Ovary (tissue), 9 donors: Measurements from ENCODE around the gene KIR3DL1. TPM values are rescaled to one million over a fixed set of nuclear protein-coding genes. Genes with fewer than 3 reads are reported as not detected.

Experiments used
- DNase-seq, 5 donors: peaks; one replicate each; pipeline ENCODE4 v3.0.0-alpha.2; 2019 to 2020
- H3K27ac ChIP-seq, 2 donors: fragments of 200-600 bp; one replicate each; pipeline versions ENCODE4 v1.5.1 to v1.8.0; 2019 to 2022
- H3K27me3 ChIP-seq: fragments of 200-600 bp; one replicate; pipeline ENCODE4 v1.8.0; 2022
- H3K36me3 ChIP-seq: fragments of 200-600 bp; sonication (generic); one replicate; pipeline ENCODE4 v1.5.1; 2019
- H3K4me1 ChIP-seq: one replicate; pipeline ENCODE4 v1.8.1; 2013; ENCODE audit warnings: mild to moderate bottlenecking, moderate library complexity; ENCODE audit not compliant: insufficient read depth
- H3K4me3 ChIP-seq: fragments of 200-600 bp; sonication (generic); one replicate; pipeline ENCODE4 v1.5.1; 2017
- H3K9me3 ChIP-seq, 2 donors: fragments of 200-600 bp in 1 of 2; sonication (generic) in 1 of 2; one replicate each; pipeline versions ENCODE4 v1.5.1 to v1.8.1; 2013 to 2019; ENCODE audit warnings: mild to moderate bottlenecking in 1 of 2, moderate library complexity in 1 of 2
- EP300 ChIP-seq: sonication (generic); formaldehyde crosslinking; IDR thresholded peaks from one replicate; pipeline ENCODE4 v1.6.1; 2017; ENCODE audit warnings: antibody characterized with exemption
- POLR2A ChIP-seq: fragments of 450-650 bp; IDR thresholded peaks from one replicate; pipeline ENCODE4 v1.6.1; 2017; ENCODE audit warnings: antibody characterized with exemption, mild to moderate bottlenecking, moderate library complexity
- WGBS, 3 donors: extraction: QIAGEN DNeasy Blood & Tissue Kit in 1 of 3; methylation state at CpG; one replicate each; pipeline versions ENCODE4 v1.1.5 to v1.1.7; 2013 to 2017; 5-methylcytosine and 5-hydroxymethylcytosine counted together
- intact Hi-C, 4 donors: fragments of 100-400 bp; cut with DNase I; formaldehyde crosslinking; loops; one replicate each; pipeline versions ENCODE4 v1.11.0 to v1.15.1; 2022 to 2023
- polyA plus RNA-seq, 2 donors: library from polyadenylated mRNA; stranded (reverse); fragments of 200-250 nt in 1 of 2; fragments of 350-450 nt in 1 of 2; fragmentation: Illumina TruSeq in 1 of 2; extraction: RNeasy Lipid Tissue Mini Kit (QIAGEN cat#74804) in 1 of 2; gene quantifications; one replicate each; pipeline ENCODE4 v1.2.3, GENCODE V29; 2013 to 2014
- total RNA-seq, 7 donors: library from RNA; depleted of rRNA in 2 of 7; stranded (reverse); fragments of >200 nt in 2 of 7; fragmentation: NEBNext Ultra II Directional in 3 of 7; extraction: Animal tissue kit (Norgen Biotek cat#: 25700) in 3 of 7; gene quantifications; one replicate each; pipeline versions ENCODE4 v1.1.0 to v1.2.4, GENCODE V29; 2016 to 2023
- TF ChIP-seq, protein P1 (sequence below), 3 donors: fragments of 450-650 bp in 2 of 3; fragments of 200-600 bp in 1 of 3; IDR thresholded peaks; one replicate each; pipeline versions ENCODE4 v1.5.1 to v1.8.0; 2016 to 2022; ENCODE audit warnings: antibody characterized with exemption in 3 of 3, mild to moderate bottlenecking in 1 of 3
- donor health status: DM: no; HTN: no; CAD: no; lungs with moderate emphysema.
- donor health status: DM: no; HTN: no; CAD: no.
- donor health status: Bipolar disorder and iron deficiency.
- donor health status: DM: yes; HTN: yes; CAD: no.
- donor health status: DM: no; HTN: no; CAD: no.
- donor health status: DM: yes; HTN: yes; CAD: no.

KIR3DL1 gene
- total and polyA plus RNA-seq, 9 donors: not detected

DNA sequence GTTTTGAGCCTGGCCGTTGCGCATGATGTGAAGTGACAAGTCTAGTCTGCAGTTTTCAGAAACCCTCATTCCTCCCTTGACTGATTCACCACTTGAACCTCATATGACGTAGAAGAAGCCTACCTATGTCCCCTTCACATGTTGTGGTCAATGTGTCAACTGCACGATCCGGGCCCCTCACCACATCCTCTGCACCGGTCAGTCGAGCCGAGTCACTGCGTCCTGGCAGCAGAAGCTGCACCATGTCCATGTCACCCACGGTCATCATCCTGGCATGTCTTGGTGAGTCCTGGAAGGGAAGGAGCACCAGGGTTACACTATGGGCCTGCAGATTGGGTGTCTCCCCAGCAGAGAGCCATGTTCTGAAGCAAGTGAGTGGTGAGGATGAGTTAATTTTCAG, 12.9 kb upstream of the KIR3DL1 start, which contains the start of gene KIR2DL4:
Gene KIR2DL4, plus strand, starts transcription at position 201 of the 400 bp plus-strand sequence. Its CDS starts 42 bp downstream, at position 243.
- 84 to 86% (median 85%) methylated on average over 10 of the region's 10 CpGs for WGBS, 3 donors

DNA sequence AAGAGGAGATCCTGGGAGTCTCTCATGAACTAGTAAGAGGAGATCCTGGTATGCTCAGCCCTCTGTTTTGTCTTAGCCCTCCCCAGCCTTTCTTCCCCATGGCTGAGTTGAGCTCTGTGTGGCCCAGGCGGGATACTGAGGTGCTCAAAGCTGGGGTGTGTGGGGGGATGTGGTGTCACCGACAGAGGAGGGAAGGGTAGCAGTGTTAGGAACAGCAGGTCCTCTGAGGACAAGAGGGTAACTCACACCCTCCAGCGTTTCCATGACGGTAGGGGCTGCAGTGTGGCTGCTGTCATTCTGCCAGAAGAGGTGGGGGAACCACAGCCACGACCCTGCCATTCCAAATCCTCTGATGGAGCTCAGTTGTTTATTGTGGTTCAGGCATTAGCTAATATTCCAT, 12.2 kb upstream of the KIR3DL1 start:
- no peaks in the 10 kb centered on the region for H3K36me3 ChIP-seq
- H3K4me1 ChIP-seq: no peaks in the 10 kb centered on the region
- no peak for DNase-seq
- H3K27me3 ChIP-seq: no peaks in the 10 kb centered on the region
- H3K4me3 ChIP-seq: no peak overlapping the region
- intact Hi-C loops: no loop called here
- 52 to 66% (median 56%) methylated on average over 5 of the region's 5 CpGs for WGBS, 3 donors
- no peaks in the 10 kb centered on the region for H3K9me3 ChIP-seq
- no peak overlapping the region for H3K27ac ChIP-seq
- TF ChIP-seq EP300: no peak
- no peak for TF ChIP-seq POLR2A
- TF ChIP-seq, protein P1, sequence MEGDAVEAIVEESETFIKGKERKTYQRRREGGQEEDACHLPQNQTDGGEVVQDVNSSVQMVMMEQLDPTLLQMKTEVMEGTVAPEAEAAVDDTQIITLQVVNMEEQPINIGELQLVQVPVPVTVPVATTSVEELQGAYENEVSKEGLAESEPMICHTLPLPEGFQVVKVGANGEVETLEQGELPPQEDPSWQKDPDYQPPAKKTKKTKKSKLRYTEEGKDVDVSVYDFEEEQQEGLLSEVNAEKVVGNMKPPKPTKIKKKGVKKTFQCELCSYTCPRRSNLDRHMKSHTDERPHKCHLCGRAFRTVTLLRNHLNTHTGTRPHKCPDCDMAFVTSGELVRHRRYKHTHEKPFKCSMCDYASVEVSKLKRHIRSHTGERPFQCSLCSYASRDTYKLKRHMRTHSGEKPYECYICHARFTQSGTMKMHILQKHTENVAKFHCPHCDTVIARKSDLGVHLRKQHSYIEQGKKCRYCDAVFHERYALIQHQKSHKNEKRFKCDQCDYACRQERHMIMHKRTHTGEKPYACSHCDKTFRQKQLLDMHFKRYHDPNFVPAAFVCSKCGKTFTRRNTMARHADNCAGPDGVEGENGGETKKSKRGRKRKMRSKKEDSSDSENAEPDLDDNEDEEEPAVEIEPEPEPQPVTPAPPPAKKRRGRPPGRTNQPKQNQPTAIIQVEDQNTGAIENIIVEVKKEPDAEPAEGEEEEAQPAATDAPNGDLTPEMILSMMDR (IDR thresholded peaks at IDR 0.05): no peak

More for the DNA sequence above, 12.9 kb upstream of the KIR3DL1 start, which contains the start of gene KIR2DL4:
- Histone ChIP-seq H3K27ac (no peak within 1 kb of the TSS), H3K4me3 (no peak within 1 kb of the TSS), H3K27me3 (no peaks in the 10 kb centered on the region), H3K4me1 (no peaks in the 10 kb centered on the region), H3K36me3 (no peaks in the 10 kb centered on the region), H3K9me3 (no peaks in the 10 kb centered on the region)
- no peak for TF ChIP-seq EP300
- no peak for TF ChIP-seq POLR2A
- TF ChIP-seq, protein P1 (IDR thresholded peaks at IDR 0.05): no peak
- no peak for DNase-seq
- intact Hi-C loops: no loop called here

DNA sequence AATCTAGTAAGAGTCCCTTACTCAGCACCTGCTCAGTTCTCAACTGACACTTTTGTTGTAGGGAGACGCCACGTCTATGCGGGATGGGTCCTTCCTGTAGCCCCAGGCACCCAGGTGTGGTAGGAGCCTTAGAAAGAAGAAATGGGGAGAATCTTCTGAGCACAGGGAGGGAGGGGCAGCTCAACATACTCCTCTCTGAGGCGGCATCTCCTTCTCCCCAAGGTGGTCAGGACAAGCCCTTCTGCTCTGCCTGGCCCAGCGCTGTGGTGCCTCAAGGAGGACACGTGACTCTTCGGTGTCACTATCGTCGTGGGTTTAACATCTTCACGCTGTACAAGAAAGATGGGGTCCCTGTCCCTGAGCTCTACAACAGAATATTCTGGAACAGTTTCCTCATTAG, 11.7 kb upstream of the KIR3DL1 start:
- Histone ChIP-seq H3K27me3 (no peaks in the 10 kb centered on the region), H3K27ac (no peak overlapping the region), H3K4me1 (no peaks in the 10 kb centered on the region), H3K9me3 (no peaks in the 10 kb centered on the region), H3K36me3 (no peaks in the 10 kb centered on the region), H3K4me3 (no peak overlapping the region)
- TF ChIP-seq EP300: no peak
- TF ChIP-seq POLR2A: no peak
- TF ChIP-seq, protein P1 (IDR thresholded peaks at IDR 0.05): no peak
- intact Hi-C loops: no loop called here
- DNase-seq: no peak
- 85 to 89% (median 85%) methylated on average over 10 of the region's 10 CpGs for whole genome bisulfite sequencing, 3 donors

DNA sequence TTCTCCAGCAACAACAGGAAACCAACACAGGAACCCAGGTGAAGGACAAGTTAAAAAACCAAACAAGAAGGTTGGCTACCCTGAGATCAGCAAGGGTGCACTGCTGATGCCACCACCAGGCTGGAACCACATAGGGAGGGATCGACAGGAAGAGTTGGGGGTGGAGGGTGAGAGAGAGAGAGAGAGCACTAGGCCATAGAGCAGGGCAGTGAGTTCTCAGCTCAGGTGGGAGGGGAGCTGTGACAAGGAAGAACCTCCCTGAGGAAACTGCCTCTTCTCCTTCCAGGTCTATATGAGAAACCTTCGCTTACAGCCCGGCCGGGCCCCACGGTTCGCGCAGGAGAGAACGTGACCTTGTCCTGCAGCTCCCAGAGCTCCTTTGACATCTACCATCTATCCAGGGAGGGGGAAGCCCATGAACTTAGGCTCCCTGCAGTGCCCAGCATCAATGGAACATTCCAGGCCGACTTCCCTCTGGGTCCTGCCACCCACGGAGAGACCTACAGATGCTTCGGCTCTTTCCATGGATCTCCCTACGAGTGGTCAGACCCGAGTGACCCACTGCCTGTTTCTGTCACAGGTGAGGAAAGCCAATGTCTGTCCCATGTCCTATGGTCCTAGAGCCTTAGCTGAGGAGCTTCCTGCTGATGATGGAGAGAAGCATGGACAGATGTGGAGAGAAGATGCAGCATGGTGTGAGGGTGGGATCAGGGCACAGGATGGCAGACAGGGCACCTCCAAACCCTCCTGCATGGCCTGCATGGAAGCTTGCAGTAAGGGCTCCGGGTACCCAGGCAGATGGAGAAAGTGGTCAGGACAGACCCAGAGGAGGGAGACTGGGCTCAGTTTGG, 10.4 kb upstream of the KIR3DL1 start:
- Histone ChIP-seq H3K36me3 (no peaks in the 10 kb centered on the region), H3K27me3 (no peaks in the 10 kb centered on the region), H3K9me3 (no peaks in the 10 kb centered on the region), H3K4me1 (no peaks in the 10 kb centered on the region), H3K27ac (no peak overlapping the region), H3K4me3 (no peak overlapping the region)
- 75 to 85% (median 82%) methylated on average over 14 of the region's 14 CpGs for WGBS, 3 donors
- no peak for DNase-seq
- intact Hi-C loops: no loop called here
- TF ChIP-seq, protein P1 (IDR thresholded peaks at IDR 0.05): no peak
